SHP77 (cell line): Measurements from ENCODE around the gene ERGIC1.
A peak's percentile ranks its signal among the peaks of the same experiment; 100 is the strongest.

Source experiments
- DNase-seq, 2 experiments: peaks; one replicate each; lab custom pipeline; 2025; lab: John Stamatoyannopoulos, UW

Gene ERGIC1

GRCh38 chr5:172950176-172950965, 116.3 kb downstream of the ERGIC1 start:
- DNase-seq: no peak

GRCh38 chr5:172951371-172952033, 117.5 kb downstream of the ERGIC1 start:
- peak; percentile 22 to 25 for DNase-seq

GRCh38 chr5:172952034-172952511, 118.0 kb downstream of the ERGIC1 start:
- DNase-seq: no peak

GRCh38 chr5:172953776-172954675, 120.0 kb downstream of the ERGIC1 start:
- no peak for DNase-seq

GRCh38 chr5:172954751-172955159, 120.7 kb downstream of the ERGIC1 start:
- DNase-seq: no peak

- DNase-seq: no peak
Measured at GRCh38 chr5:172956228-172956627, 122.2 kb downstream of the ERGIC1 start.

GRCh38 chr5:172956936-172957335, 122.9 kb downstream of the ERGIC1 start:
- DNase-seq: no peak

- DNase-seq: no peak
Measured at GRCh38 chr5:172957458-172957857, 123.4 kb downstream of the ERGIC1 start.

- peak; percentile 38 to 75 for DNase-seq
Measured at GRCh38 chr5:172958331-172959046, 124.4 kb downstream of the ERGIC1 start.

GRCh38 chr5:172959824-172960799, 126.1 kb downstream of the ERGIC1 start:
- DNase-seq: no peak

GRCh38 chr5:172969921-172970320, 135.9 kb downstream of the ERGIC1 start:
- no peak for DNase-seq

GRCh38 chr5:172971482-172971881, 137.4 kb downstream of the ERGIC1 start:
- DNase-seq: no peak

- no peak for DNase-seq
Measured at GRCh38 chr5:172972552-172972951, 138.5 kb downstream of the ERGIC1 start.

GRCh38 chr5:172973127-172973916, 139.3 kb downstream of the ERGIC1 start:
- DNase-seq: no peak

GRCh38 chr5:172973931-172974330, 139.9 kb downstream of the ERGIC1 start:
- no peak for DNase-seq

GRCh38 chr5:172975289-172975688, 141.2 kb downstream of the ERGIC1 start:
- no peak for DNase-seq

- DNase-seq: no peak
Measured at GRCh38 chr5:172979778-172980177, 145.7 kb downstream of the ERGIC1 start.

GRCh38 chr5:172981931-172982330, 147.9 kb downstream of the ERGIC1 start:
- no peak for DNase-seq

- DNase-seq: peak; percentile 91 to 93
Measured at GRCh38 chr5:172983542-172984243, 149.6 kb downstream of the ERGIC1 start, which contains the start of gene ATP6V0E1. Gene ATP6V0E1 (plus strand): TSS chr5:172983771. CDS start chr5:172983861, 90 bp downstream.
